Activated CD4-positive, alpha-beta memory T cell treated with anti-CD3 and anti-CD28 coated beads, Interleukin-2, amount 10 ng/mL, durations not matched to agents 7 days and 5 days (primary cell): ENCODE measurements around the gene PLPPR1. TPM values are rescaled to one million over a fixed set of nuclear protein-coding genes. Genes with fewer than 3 reads are reported as not detected.

ENCODE experiments used
- CTCF ChIA-PET: fragments of 350-600 bp; sonication (Branson Sonifier 250); formaldehyde crosslinking; loops from one replicate; lab custom pipeline; 2021; ENCODE audit warnings: antibody characterized with exemption, inconsistent platforms; lab: Charles Lee
- POLR2A ChIA-PET: fragments of 350-600 bp; sonication (Branson Sonifier 250); formaldehyde crosslinking; loops from one replicate; lab custom pipeline; 2021; ENCODE audit warnings: antibody characterized with exemption; lab: Charles Lee
- DNase-seq: peaks from one replicate; pipeline ENCODE4 v3.0.0-alpha.2; 2020
- H3K27ac Mint-ChIP-seq: one replicate; pipeline ENCODE4 v1.8.0; 2021; ENCODE audit warnings: mild to moderate bottlenecking, mixed read lengths
- H3K27me3 Mint-ChIP-seq: one replicate; pipeline ENCODE4 v1.8.0; 2021; ENCODE audit warnings: mixed read lengths
- H3K36me3 Mint-ChIP-seq: one replicate; pipeline ENCODE4 v1.8.0; 2021; ENCODE audit warnings: low read depth, mixed read lengths
- H3K4me1 Mint-ChIP-seq: one replicate; pipeline ENCODE4 v1.8.0; 2021; ENCODE audit warnings: mixed read lengths
- H3K4me3 Mint-ChIP-seq: one replicate; pipeline ENCODE4 v1.8.0; 2021; ENCODE audit warnings: mild to moderate bottlenecking, mixed read lengths
- H3K9me3 Mint-ChIP-seq: one replicate; pipeline ENCODE4 v1.8.0; 2021; ENCODE audit warnings: mixed read lengths
- total RNA-seq, 2 experiments: library from RNA; stranded (reverse); gene quantifications; one replicate each; pipeline ENCODE4 v1.2.3, GENCODE V29; 2021

PLPPR1 gene
- total RNA-seq, 2 experiments from 2014 or later: not detected

- ChIA-PET CTCF (no interaction called here), POLR2A (no interaction called here)
- no peaks in the 10 kb centered on the region for H3K9me3 Mint-ChIP-seq
These were observed 119.8 kb downstream of the PLPPR1 start for GRCh38 chr9:101148344-101148743.

GRCh38 chr9:101158361-101158760, 129.8 kb downstream of the PLPPR1 start:
- ChIA-PET POLR2A (no interaction called here), CTCF (no interaction called here)
- Mint-ChIP-seq H3K27ac (no peak overlapping the region), H3K36me3 (no peaks in the 10 kb centered on the region), H3K27me3 (no peaks in the 10 kb centered on the region), H3K9me3 (no peaks in the 10 kb centered on the region), H3K4me1 (no peaks in the 10 kb centered on the region), H3K4me3 (no peak overlapping the region)
- no peak for DNase-seq

More at GRCh38 chr9:101148344-101148743, 119.8 kb downstream of the PLPPR1 start:
- Mint-ChIP-seq H3K27me3 (no peaks in the 10 kb centered on the region), H3K27ac (no peak overlapping the region), H3K4me1 (no peaks in the 10 kb centered on the region), H3K4me3 (no peak overlapping the region), H3K36me3 (no peaks in the 10 kb centered on the region)
- DNase-seq: no peak

GRCh38 chr9:101162231-101162630, 133.7 kb downstream of the PLPPR1 start:
- Mint-ChIP-seq H3K4me3 (no peak overlapping the region), H3K4me1 (no peaks in the 10 kb centered on the region), H3K27ac (no peak overlapping the region), H3K36me3 (no peaks in the 10 kb centered on the region), H3K27me3 (no peaks in the 10 kb centered on the region), H3K9me3 (no peaks in the 10 kb centered on the region)
- no peak for DNase-seq
- ChIA-PET CTCF (no interaction called here), POLR2A (no interaction called here)

GRCh38 chr9:101165131-101165530, 136.6 kb downstream of the PLPPR1 start:
- H3K9me3 Mint-ChIP-seq: no peaks in the 10 kb centered on the region
- ChIA-PET POLR2A (no interaction called here), CTCF (no interaction called here)
- H3K27ac Mint-ChIP-seq: no peak overlapping the region
- no peaks in the 10 kb centered on the region for H3K36me3 Mint-ChIP-seq
- H3K27me3 Mint-ChIP-seq: no peaks in the 10 kb centered on the region
- no peaks in the 10 kb centered on the region for H3K4me1 Mint-ChIP-seq
- no peak overlapping the region for H3K4me3 Mint-ChIP-seq
- no peak for DNase-seq

GRCh38 chr9:101167490-101168134, 139.1 kb downstream of the PLPPR1 start:
- no peaks in the 10 kb centered on the region for H3K4me1 Mint-ChIP-seq
- ChIA-PET CTCF (no interaction called here), POLR2A (no interaction called here)
- H3K27me3 Mint-ChIP-seq: no peaks in the 10 kb centered on the region
- H3K27ac Mint-ChIP-seq: no peak overlapping the region
- no peaks in the 10 kb centered on the region for H3K9me3 Mint-ChIP-seq
- no peak for DNase-seq
- no peak overlapping the region for H3K4me3 Mint-ChIP-seq
- H3K36me3 Mint-ChIP-seq: no peaks in the 10 kb centered on the region

- ChIA-PET CTCF (no interaction called here), POLR2A (no interaction called here)
- H3K4me3 Mint-ChIP-seq: no peak overlapping the region
These were observed 144.1 kb downstream of the PLPPR1 start for GRCh38 chr9:101172616-101173015.

GRCh38 chr9:101173907-101174306, 145.4 kb downstream of the PLPPR1 start:
- POLR2A ChIA-PET: no interaction called here
- no peaks in the 10 kb centered on the region for H3K4me1 Mint-ChIP-seq
- no peaks in the 10 kb centered on the region for H3K27me3 Mint-ChIP-seq
- CTCF ChIA-PET: no interaction called here
- DNase-seq: no peak
- no peak overlapping the region for H3K27ac Mint-ChIP-seq
- H3K36me3 Mint-ChIP-seq: no peaks in the 10 kb centered on the region
- H3K4me3 Mint-ChIP-seq: no peak overlapping the region
- H3K9me3 Mint-ChIP-seq: no peaks in the 10 kb centered on the region

More at GRCh38 chr9:101172616-101173015, 144.1 kb downstream of the PLPPR1 start:
- Mint-ChIP-seq H3K27ac (no peak overlapping the region), H3K4me1 (no peaks in the 10 kb centered on the region), H3K9me3 (no peaks in the 10 kb centered on the region), H3K27me3 (no peaks in the 10 kb centered on the region), H3K36me3 (no peaks in the 10 kb centered on the region)
- no peak for DNase-seq

- Mint-ChIP-seq H3K9me3 (no peaks in the 10 kb centered on the region), H3K27me3 (no peaks in the 10 kb centered on the region), H3K36me3 (no peaks in the 10 kb centered on the region), H3K27ac (no peak overlapping the region), H3K4me3 (no peak overlapping the region), H3K4me1 (no peaks in the 10 kb centered on the region)
- POLR2A ChIA-PET: no interaction called here
- CTCF ChIA-PET: no interaction called here
- no peak for DNase-seq
These were observed 147.9 kb downstream of the PLPPR1 start for GRCh38 chr9:101176384-101176783.

GRCh38 chr9:101184813-101185278, 156.3 kb downstream of the PLPPR1 start:
- no peak for DNase-seq
- Mint-ChIP-seq H3K4me3 (no peak overlapping the region), H3K4me1 (no peaks in the 10 kb centered on the region), H3K27me3 (no peaks in the 10 kb centered on the region), H3K36me3 (no peaks in the 10 kb centered on the region), H3K9me3 (no peaks in the 10 kb centered on the region), H3K27ac (no peak overlapping the region)
- CTCF ChIA-PET: no interaction called here
- POLR2A ChIA-PET: no interaction called here

GRCh38 chr9:101191723-101192122, 163.2 kb downstream of the PLPPR1 start:
- Mint-ChIP-seq H3K27me3 (no peaks in the 10 kb centered on the region), H3K9me3 (no peaks in the 10 kb centered on the region), H3K27ac (no peak overlapping the region), H3K4me3 (no peak overlapping the region), H3K36me3 (no peaks in the 10 kb centered on the region), H3K4me1 (no peaks in the 10 kb centered on the region)
- DNase-seq: no peak
- ChIA-PET POLR2A (no interaction called here), CTCF (no interaction called here)

GRCh38 chr9:101197026-101197425, 168.5 kb downstream of the PLPPR1 start:
- no peaks in the 10 kb centered on the region for H3K27me3 Mint-ChIP-seq

GRCh38 chr9:101200852-101201251, 172.3 kb downstream of the PLPPR1 start:
- no peaks in the 10 kb centered on the region for H3K4me1 Mint-ChIP-seq
- H3K4me3 Mint-ChIP-seq: no peak overlapping the region
- POLR2A ChIA-PET: no interaction called here
- DNase-seq: no peak
- no peak overlapping the region for H3K27ac Mint-ChIP-seq
- no peaks in the 10 kb centered on the region for H3K36me3 Mint-ChIP-seq
- CTCF ChIA-PET: no interaction called here
- H3K9me3 Mint-ChIP-seq: no peaks in the 10 kb centered on the region
- H3K27me3 Mint-ChIP-seq: no peaks in the 10 kb centered on the region

More at GRCh38 chr9:101197026-101197425, 168.5 kb downstream of the PLPPR1 start:
- H3K9me3 Mint-ChIP-seq: no peaks in the 10 kb centered on the region
- no peaks in the 10 kb centered on the region for H3K4me1 Mint-ChIP-seq
- no peak for DNase-seq
- H3K27ac Mint-ChIP-seq: no peak overlapping the region
- ChIA-PET POLR2A (no interaction called here), CTCF (no interaction called here)
- H3K4me3 Mint-ChIP-seq: no peak overlapping the region
- no peaks in the 10 kb centered on the region for H3K36me3 Mint-ChIP-seq

GRCh38 chr9:101201630-101202029, 173.1 kb downstream of the PLPPR1 start:
- CTCF ChIA-PET: no interaction called here
- H3K4me3 Mint-ChIP-seq: no peak overlapping the region

GRCh38 chr9:101209670-101210069, 181.1 kb downstream of the PLPPR1 start:
- Mint-ChIP-seq H3K9me3 (no peaks in the 10 kb centered on the region), H3K4me3 (no peak overlapping the region), H3K36me3 (no peaks in the 10 kb centered on the region), H3K27me3 (no peaks in the 10 kb centered on the region), H3K4me1 (no peaks in the 10 kb centered on the region), H3K27ac (no peak overlapping the region)
- POLR2A ChIA-PET: no interaction called here
- DNase-seq: no peak
- CTCF ChIA-PET: no interaction called here

More at GRCh38 chr9:101201630-101202029, 173.1 kb downstream of the PLPPR1 start:
- H3K27me3 Mint-ChIP-seq: no peaks in the 10 kb centered on the region
- H3K9me3 Mint-ChIP-seq: no peaks in the 10 kb centered on the region
- no peaks in the 10 kb centered on the region for H3K4me1 Mint-ChIP-seq
- POLR2A ChIA-PET: no interaction called here
- H3K27ac Mint-ChIP-seq: no peak overlapping the region
- DNase-seq: no peak
- H3K36me3 Mint-ChIP-seq: no peaks in the 10 kb centered on the region
